ENCODE data around the gene MBD5. TPM values are rescaled to one million over a fixed set of nuclear protein-coding genes. Genes with fewer than 3 reads are reported as not detected.

The MBD5 gene
- total RNA-seq, 4 donors from 2014 or later = 11.9 to 51.9 (median 19.7) TPM

DNA sequence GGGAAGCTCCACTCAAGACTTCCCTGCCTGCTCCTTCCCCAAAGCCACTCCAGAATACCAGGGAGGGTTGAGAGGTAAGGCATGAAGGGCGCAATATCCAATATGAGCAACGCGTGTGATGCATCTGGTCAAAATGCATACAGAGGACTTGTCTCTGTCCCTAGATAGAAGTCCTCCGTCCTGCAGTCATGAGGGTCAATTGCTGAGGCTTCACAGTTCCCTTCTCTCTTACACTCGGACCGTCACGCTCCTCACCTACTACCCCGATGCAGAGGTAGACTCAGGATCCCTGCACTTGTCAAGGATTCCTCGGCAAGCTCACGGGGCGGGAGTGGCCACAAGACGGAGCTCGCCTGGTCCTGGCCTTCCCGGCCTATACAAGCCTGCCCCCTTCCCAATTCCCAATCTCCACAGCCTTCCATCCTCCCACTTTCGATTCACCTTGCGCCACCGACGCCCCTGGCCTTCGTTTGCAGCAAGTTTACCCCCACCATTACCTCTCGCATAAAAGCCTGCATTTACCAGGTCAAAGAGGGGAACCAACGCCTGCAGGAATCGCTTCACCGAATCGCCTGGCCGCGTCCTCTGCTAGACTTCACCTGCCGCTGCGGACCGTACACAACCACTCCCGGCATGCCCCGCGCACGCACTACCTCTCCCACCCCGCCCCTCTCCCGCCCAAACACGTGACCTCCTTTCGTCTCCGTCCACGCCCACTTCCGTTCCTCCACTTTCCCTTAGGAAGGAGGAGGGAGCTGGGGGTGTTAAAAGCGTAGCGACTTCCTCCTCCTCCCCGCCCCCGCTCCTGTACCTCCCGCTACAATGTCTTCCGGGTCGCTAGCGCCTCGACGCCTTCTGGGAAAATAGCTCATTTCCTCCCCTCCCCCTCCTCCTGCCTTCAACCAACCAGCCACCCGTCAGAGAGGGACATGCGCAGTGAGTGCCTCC, 506 bp upstream of the MBD5 start, which contains the start of gene ORC4:
TSS of gene ORC4 (minus strand) at position 627 of the 948 bp plus-strand sequence. CDS start 44,779 bp downstream, outside the sequence.
- under 1% methylated on average over 52 of the region's 52 CpGs for WGBS
- TF ChIP-seq POLR2AphosphoS5 (IDR thresholded peaks at IDR 0.05) (peak in 1 of 3 donors; percentile 47), EP300 (IDR thresholded peaks at IDR 0.05) (no peak)
- TF ChIP-seq, protein P1, sequence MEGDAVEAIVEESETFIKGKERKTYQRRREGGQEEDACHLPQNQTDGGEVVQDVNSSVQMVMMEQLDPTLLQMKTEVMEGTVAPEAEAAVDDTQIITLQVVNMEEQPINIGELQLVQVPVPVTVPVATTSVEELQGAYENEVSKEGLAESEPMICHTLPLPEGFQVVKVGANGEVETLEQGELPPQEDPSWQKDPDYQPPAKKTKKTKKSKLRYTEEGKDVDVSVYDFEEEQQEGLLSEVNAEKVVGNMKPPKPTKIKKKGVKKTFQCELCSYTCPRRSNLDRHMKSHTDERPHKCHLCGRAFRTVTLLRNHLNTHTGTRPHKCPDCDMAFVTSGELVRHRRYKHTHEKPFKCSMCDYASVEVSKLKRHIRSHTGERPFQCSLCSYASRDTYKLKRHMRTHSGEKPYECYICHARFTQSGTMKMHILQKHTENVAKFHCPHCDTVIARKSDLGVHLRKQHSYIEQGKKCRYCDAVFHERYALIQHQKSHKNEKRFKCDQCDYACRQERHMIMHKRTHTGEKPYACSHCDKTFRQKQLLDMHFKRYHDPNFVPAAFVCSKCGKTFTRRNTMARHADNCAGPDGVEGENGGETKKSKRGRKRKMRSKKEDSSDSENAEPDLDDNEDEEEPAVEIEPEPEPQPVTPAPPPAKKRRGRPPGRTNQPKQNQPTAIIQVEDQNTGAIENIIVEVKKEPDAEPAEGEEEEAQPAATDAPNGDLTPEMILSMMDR (IDR thresholded peaks at IDR 0.05) = peak in 1 of 2 donors; percentile 40
- no peaks in the 10 kb centered on the region for H3K36me3 ChIP-seq
- H3K4me1 ChIP-seq = peaks cover 33% of the 10 kb centered on the region
- no peaks in the 10 kb centered on the region for H3K27me3 ChIP-seq
- H3K27ac ChIP-seq = peak within 1 kb of the TSS; percentile 94
- DNase-seq (ENCODE audit: low spot score in 2 of 2) = peak; percentile 99
- H3K9me3 ChIP-seq = no peaks in the 10 kb centered on the region
- H3K4me3 ChIP-seq = peak within 1 kb of the TSS; percentile 89

DNA sequence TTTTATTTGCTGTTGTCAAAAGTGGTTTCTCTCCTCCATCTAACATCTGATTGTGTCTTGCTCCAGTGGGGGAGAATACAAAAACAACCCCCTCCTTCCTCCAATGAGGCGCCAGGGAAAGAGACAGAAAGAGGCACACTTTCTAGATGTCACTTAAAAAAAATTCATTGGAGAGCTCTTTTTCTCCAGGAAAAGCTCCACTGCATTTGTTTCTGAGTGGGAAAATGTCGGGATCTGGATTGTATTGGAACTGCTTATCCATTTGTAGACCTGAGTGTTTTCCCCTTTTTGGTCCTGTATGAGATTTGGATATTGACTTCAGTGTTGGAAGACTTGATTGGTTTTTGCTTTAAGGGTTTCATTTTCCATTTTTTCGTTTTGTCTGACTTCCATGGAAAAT, 995 bp downstream of the MBD5 start:
- no peaks in the 10 kb centered on the region for H3K36me3 ChIP-seq
- H3K27ac ChIP-seq = peak overlapping the region; percentile 94
- peaks cover 33% of the 10 kb centered on the region for H3K4me1 ChIP-seq
- DNase-seq (ENCODE audit: low spot score in 2 of 2) = no peak
- no peaks in the 10 kb centered on the region for H3K27me3 ChIP-seq
- peak overlapping the region; percentile 89 for H3K4me3 ChIP-seq
- TF ChIP-seq, protein P1 (IDR thresholded peaks at IDR 0.05) = no peak
- TF ChIP-seq POLR2A (IDR thresholded peaks at IDR 0.05) (no peak), POLR2AphosphoS5 (IDR thresholded peaks at IDR 0.05) (no peak), EP300 (IDR thresholded peaks at IDR 0.05) (no peak)
- no peaks in the 10 kb centered on the region for H3K9me3 ChIP-seq
- WGBS = 9% methylated on average over 3 of the region's 3 CpGs

DNA sequence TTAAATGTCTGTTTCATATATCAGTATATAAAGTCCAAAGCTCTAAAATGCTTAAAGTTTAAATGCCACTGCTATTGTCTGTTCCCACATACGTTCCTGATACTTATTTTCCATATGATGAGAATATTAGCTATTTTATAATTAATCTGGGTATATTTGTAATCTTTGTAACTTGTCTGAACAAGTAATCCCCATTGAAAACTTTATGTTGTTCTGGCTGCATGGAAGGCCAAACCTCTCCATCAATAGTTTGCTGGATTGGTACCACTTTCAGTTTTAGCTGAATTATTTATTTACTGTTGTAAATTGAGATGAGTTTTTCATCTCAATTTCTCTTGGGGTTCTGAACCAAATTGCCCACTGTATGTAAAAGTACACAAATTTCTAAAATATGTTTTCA, 1.5 kb downstream of the MBD5 start:
- Histone ChIP-seq H3K4me3 (peak overlapping the region; percentile 89), H3K9me3 (no peaks in the 10 kb centered on the region), H3K27ac (no peak overlapping the region), H3K36me3 (no peaks in the 10 kb centered on the region), H3K4me1 (peaks cover 33% of the 10 kb centered on the region), H3K27me3 (no peaks in the 10 kb centered on the region)
- no peak for TF ChIP-seq POLR2AphosphoS5 (IDR thresholded peaks at IDR 0.05)
- no peak for TF ChIP-seq POLR2A (IDR thresholded peaks at IDR 0.05)
- TF ChIP-seq, protein P1 (IDR thresholded peaks at IDR 0.05) = no peak
- TF ChIP-seq EP300 (IDR thresholded peaks at IDR 0.05) = no peak
- no peak for DNase-seq (ENCODE audit: low spot score in 2 of 2)
- 13% methylated on average over 1 of the region's 1 CpG for WGBS

DNA sequence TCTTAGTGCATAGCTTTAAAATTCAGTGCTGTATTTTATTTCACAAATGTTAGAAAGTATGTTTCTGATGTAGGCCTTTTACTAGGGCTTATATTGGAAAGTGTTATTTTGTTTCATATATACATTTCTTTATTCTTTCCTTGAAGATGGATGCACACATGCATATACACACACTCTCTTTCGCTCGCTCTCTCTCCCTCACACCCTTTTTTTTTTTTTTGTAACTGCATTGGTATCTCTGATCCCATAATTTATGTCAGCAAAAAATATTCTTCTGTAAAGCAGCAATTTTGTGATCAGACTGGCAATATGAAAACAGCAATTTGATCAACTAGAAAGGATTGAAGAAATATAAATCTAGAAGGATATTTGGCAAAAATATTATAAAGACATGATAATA, 2.0 kb downstream of the MBD5 start:
- no peak for TF ChIP-seq EP300 (IDR thresholded peaks at IDR 0.05)
- no peak overlapping the region for H3K4me3 ChIP-seq
- WGBS = 75% methylated on average over 2 of the region's 2 CpGs
- no peak for DNase-seq (ENCODE audit: low spot score in 2 of 2)
- no peak overlapping the region for H3K27ac ChIP-seq
- no peaks in the 10 kb centered on the region for H3K27me3 ChIP-seq
- H3K9me3 ChIP-seq = no peaks in the 10 kb centered on the region
- H3K36me3 ChIP-seq = no peaks in the 10 kb centered on the region
- peaks cover 33% of the 10 kb centered on the region for H3K4me1 ChIP-seq

DNA sequence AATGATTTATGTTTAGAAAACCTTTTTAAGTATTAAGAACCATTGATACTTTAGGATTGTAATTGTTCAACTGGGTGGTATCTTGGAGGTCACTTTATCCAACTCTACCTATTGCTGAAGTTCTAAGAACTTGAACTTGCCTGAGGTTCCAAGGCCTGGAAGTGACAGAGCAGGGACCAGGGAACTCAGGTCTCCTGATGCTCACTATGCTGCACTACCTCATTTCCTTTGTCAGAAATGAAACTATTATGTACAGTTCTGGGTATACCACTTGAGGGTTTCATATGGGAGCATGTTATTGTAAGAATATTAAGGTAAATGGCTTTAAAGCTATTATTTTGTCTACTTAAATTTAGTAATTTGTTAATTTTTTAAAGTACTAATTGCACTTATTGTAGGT, 3.0 kb downstream of the MBD5 start:
- peaks cover 32% of the 10 kb centered on the region for H3K4me1 ChIP-seq
- H3K27me3 ChIP-seq = no peaks in the 10 kb centered on the region
- H3K27ac ChIP-seq = no peak overlapping the region
- TF ChIP-seq POLR2A (IDR thresholded peaks at IDR 0.05) = no peak
- TF ChIP-seq, protein P1 (IDR thresholded peaks at IDR 0.05) = no peak
- no peak for TF ChIP-seq POLR2AphosphoS5 (IDR thresholded peaks at IDR 0.05)
- no peak for TF ChIP-seq EP300 (IDR thresholded peaks at IDR 0.05)
- H3K4me3 ChIP-seq = no peak overlapping the region
- H3K9me3 ChIP-seq = no peaks in the 10 kb centered on the region
- no peak for DNase-seq (ENCODE audit: low spot score in 2 of 2)
- no peaks in the 10 kb centered on the region for H3K36me3 ChIP-seq
